GM18519 (cell line): ENCODE data around the gene CLUH.
"Not testable (repeated sequence)": the region's sequence is repeated elsewhere in the genome, so short reads cannot be mapped to it uniquely, and the experiment has no call there.

Experiments
- ATAC-seq: cut with Tn5 transposase; IDR thresholded peaks from one replicate; pipeline ENCODE4 v1.9.1; 2021; ENCODE audit warnings: mild to moderate bottlenecking, moderate library complexity; ENCODE audit not compliant: unreplicated experiment, low FRiP score

CLUH gene

GRCh38 chr17:2689411-2690164 lies 22.0 kb downstream of the CLUH start:
- ATAC-seq, result no peak

- ATAC-seq, result no peak
These were observed 22.9 kb downstream of the CLUH start for GRCh38 chr17:2688351-2689342.

- ATAC-seq, result no peak
These were observed 24.5 kb downstream of the CLUH start for GRCh38 chr17:2687074-2687418.

GRCh38 chr17:2685696-2686095 lies 25.9 kb downstream of the CLUH start:
- ATAC-seq, result no peak

- no peak for ATAC-seq
These were observed 27.0 kb downstream of the CLUH start for GRCh38 chr17:2684549-2684948.

GRCh38 chr17:2683912-2684311 lies 27.7 kb downstream of the CLUH start:
- ATAC-seq, result no peak

GRCh38 chr17:2682176-2682938 lies 29.2 kb downstream of the CLUH start:
- no peak for ATAC-seq

GRCh38 chr17:2681650-2682049 lies 29.9 kb downstream of the CLUH start:
- ATAC-seq, result no peak

- ATAC-seq, result no peak
These were observed 30.6 kb downstream of the CLUH start for GRCh38 chr17:2680961-2681360.

GRCh38 chr17:2679247-2679646 lies 32.3 kb downstream of the CLUH start:
- ATAC-seq, result not testable (repeated sequence)

GRCh38 chr17:2672026-2672425 lies 39.5 kb downstream of the CLUH start:
- no peak for ATAC-seq

- not testable (repeated sequence) for ATAC-seq
These were observed 51.2 kb downstream of the CLUH start for GRCh38 chr17:2660410-2660809.

- ATAC-seq, result not testable (repeated sequence)
These were observed 52.2 kb downstream of the CLUH start for GRCh38 chr17:2659337-2659736.

GRCh38 chr17:2656283-2656682 lies 55.3 kb downstream of the CLUH start:
- no peak for ATAC-seq

- no peak for ATAC-seq
These were observed 56.0 kb downstream of the CLUH start for GRCh38 chr17:2655546-2655945.

- ATAC-seq, result not testable (repeated sequence)
These were observed 58.7 kb downstream of the CLUH start for GRCh38 chr17:2652911-2653310.

- no peak for ATAC-seq
These were observed 62.4 kb downstream of the CLUH start for GRCh38 chr17:2649191-2649590.

- ATAC-seq, result no peak
These were observed 63.6 kb downstream of the CLUH start for GRCh38 chr17:2647957-2648356.

GRCh38 chr17:2644971-2645370 lies 66.6 kb downstream of the CLUH start:
- ATAC-seq, result no peak
